Activated CD8-positive, alpha-beta T cell treated with anti-CD3 and anti-CD28 coated beads for 36 hours (primary cell): ENCODE data around the gene IL1RAPL2. TPM values are rescaled to one million over a fixed set of nuclear protein-coding genes. Genes with fewer than 3 reads are reported as not detected.

Source experiments
- ATAC-seq: fragments of 200-7000 bp; cut with Tn5 transposase; one replicate; pipeline ENCODE4 v1.10.0; 2021; ENCODE audit warnings: mild to moderate bottlenecking, moderate library complexity
- CTCF ChIA-PET: fragments of 350-600 bp; sonication (Branson Sonifier 250); formaldehyde crosslinking; loops from one replicate; lab custom pipeline; 2021; ENCODE audit warnings: antibody characterized with exemption; lab: Charles Lee
- POLR2A ChIA-PET: fragments of 350-600 bp; sonication (Branson Sonifier 250); formaldehyde crosslinking; loops from one replicate; lab custom pipeline; 2021; ENCODE audit warnings: antibody characterized with exemption; lab: Charles Lee
- DNase-seq: peaks from one replicate; pipeline ENCODE4 v3.0.0-alpha.2; 2020
- H3K27ac Mint-ChIP-seq: one replicate; pipeline ENCODE4 v1.8.0; 2021; ENCODE audit warnings: mild to moderate bottlenecking, mixed read lengths
- H3K27me3 Mint-ChIP-seq: one replicate; pipeline ENCODE4 v1.8.0; 2021; ENCODE audit warnings: mixed read lengths
- H3K36me3 Mint-ChIP-seq: one replicate; pipeline ENCODE4 v1.8.0; 2021; ENCODE audit warnings: low read depth, mixed read lengths
- H3K4me1 Mint-ChIP-seq: one replicate; pipeline ENCODE4 v1.8.0; 2021; ENCODE audit warnings: low read depth, mixed read lengths
- H3K4me3 Mint-ChIP-seq: one replicate; pipeline ENCODE4 v1.8.0; 2021; ENCODE audit warnings: mild to moderate bottlenecking, moderate library complexity, mixed read lengths
- H3K9me3 Mint-ChIP-seq: one replicate; pipeline ENCODE4 v1.8.0; 2021; ENCODE audit warnings: mixed read lengths
- intact Hi-C: fragments of 100-400 bp; cut with micrococcal nuclease; formaldehyde crosslinking; loops from one replicate; pipeline ENCODE4 v1.10.0; 2022
- total RNA-seq, 2 experiments: library from RNA; stranded (reverse); gene quantifications; one replicate each; pipeline ENCODE4 v1.2.3, GENCODE V29; 2021
- TF ChIP-seq, protein P1 (sequence below): fragments of 200-600 bp; IDR thresholded peaks from one replicate; pipeline ENCODE4 v1.8.0; 2022; ENCODE audit warnings: antibody characterized with exemption, mild to moderate bottlenecking

IL1RAPL2 gene
- total RNA-seq, 2 experiments from 2014 or later = not detected

GRCh38 chrX:105816517-105816916 is 1250.5 kb downstream of the IL1RAPL2 start:
- TF ChIP-seq, protein P1, sequence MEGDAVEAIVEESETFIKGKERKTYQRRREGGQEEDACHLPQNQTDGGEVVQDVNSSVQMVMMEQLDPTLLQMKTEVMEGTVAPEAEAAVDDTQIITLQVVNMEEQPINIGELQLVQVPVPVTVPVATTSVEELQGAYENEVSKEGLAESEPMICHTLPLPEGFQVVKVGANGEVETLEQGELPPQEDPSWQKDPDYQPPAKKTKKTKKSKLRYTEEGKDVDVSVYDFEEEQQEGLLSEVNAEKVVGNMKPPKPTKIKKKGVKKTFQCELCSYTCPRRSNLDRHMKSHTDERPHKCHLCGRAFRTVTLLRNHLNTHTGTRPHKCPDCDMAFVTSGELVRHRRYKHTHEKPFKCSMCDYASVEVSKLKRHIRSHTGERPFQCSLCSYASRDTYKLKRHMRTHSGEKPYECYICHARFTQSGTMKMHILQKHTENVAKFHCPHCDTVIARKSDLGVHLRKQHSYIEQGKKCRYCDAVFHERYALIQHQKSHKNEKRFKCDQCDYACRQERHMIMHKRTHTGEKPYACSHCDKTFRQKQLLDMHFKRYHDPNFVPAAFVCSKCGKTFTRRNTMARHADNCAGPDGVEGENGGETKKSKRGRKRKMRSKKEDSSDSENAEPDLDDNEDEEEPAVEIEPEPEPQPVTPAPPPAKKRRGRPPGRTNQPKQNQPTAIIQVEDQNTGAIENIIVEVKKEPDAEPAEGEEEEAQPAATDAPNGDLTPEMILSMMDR = no peak
- H3K27me3 Mint-ChIP-seq = peaks cover 8% of the 10 kb centered on the region
- H3K36me3 Mint-ChIP-seq = no peaks in the 10 kb centered on the region
- POLR2A ChIA-PET = no interaction called here
- CTCF ChIA-PET = no interaction called here
- no peaks in the 10 kb centered on the region for H3K9me3 Mint-ChIP-seq
- no peak overlapping the region for H3K4me3 Mint-ChIP-seq
- DNase-seq (no peak), ATAC-seq (no peak)
- no peaks in the 10 kb centered on the region for H3K4me1 Mint-ChIP-seq
- intact Hi-C loops = no loop called here
- H3K27ac Mint-ChIP-seq = no peak overlapping the region
